Measurements from ENCODE around the gene ABCD3.
"Not testable (repeated sequence)": the region's sequence is repeated elsewhere in the genome, so short reads cannot be mapped to it uniquely, and the experiment has no call there.

ABCD3 gene

GRCh38 chr1:94553931-94554330 lies 135.7 kb downstream of the ABCD3 start:
- no peak for DNase-seq

- DNase-seq, result no peak
Measured at GRCh38 chr1:94554580-94554979, 136.4 kb downstream of the ABCD3 start.

DNA sequence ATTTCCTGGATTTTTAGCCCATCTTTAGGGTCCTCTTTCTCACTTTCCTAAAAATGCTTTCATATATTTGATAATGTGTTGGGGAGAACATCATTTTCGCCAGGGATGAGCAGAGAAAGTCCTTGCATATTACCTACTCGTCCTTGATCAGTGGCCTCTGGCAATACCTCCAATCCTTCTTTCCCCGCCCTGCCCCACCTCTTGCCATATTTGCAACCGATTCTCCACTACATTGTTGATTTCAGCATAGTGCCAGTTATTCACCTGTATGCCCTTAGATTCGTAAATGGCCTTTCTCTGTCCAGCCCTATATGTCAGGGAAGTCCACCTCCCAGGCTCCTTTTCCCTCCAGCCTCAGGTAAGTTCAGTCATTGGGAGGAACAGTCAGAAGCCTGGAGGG lies 136.9 kb downstream of the ABCD3 start:
- DNase-seq, result no peak

DNA sequence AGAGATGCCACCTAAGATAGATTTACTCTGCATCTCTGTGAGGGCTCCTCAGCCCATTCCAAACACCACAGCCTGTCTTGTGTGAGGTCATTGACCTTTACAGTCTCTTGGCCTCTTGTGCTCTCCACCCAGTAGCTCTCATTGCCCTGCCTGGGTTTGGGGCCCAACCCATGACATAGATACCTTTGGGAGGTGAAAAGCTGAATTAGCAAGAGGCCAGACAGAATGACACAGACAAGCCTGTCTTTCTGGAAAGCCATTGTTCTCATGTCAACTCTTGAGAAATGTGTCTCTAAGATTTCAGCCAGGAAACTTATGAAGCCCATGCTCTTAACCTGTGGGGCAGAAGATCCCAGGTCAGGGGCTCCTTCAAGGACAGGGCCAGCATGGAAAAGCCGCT lies 141.7 kb downstream of the ABCD3 start:
- DNase-seq, result no peak

GRCh38 chr1:94560333-94560732 lies 142.1 kb downstream of the ABCD3 start:
- no peak for DNase-seq

DNA sequence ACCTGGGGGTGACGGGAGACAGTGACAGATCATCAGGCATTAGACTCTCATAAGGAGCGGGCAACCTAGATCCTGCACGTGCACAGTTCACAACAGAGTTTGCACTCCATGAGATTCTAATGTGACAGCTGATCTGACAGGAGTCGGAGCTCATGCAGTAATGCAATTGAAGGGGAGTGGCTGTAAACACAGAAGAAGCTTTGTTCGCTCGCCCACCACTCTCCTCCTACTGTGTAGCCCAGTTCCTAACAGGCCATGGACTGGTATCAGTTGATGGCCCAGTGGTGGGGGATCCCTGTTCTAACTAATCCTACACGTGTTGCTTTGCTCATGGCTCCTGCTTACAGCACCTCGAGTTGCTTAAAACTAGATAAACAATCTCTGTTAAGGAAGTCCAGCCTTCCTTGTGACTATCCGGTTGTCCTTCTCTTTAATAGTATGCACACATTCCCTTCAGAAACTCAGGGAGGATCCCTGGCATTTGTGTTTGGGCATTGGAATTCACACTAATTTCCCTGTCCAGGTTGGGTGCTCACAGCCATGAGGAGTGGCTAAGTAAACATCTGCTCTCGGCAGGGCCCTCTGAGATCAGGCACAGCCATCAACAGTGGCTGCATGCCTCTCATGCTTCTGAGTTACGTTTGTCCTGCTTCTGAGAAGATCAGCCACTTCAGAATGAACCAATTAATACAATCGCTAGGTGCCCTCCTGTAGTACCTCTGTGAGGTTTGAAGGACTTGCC lies 144.5 kb downstream of the ABCD3 start:
- DNase-seq, result no peak

GRCh38 chr1:94565901-94566300 lies 147.7 kb downstream of the ABCD3 start:
- DNase-seq, result no peak

DNA sequence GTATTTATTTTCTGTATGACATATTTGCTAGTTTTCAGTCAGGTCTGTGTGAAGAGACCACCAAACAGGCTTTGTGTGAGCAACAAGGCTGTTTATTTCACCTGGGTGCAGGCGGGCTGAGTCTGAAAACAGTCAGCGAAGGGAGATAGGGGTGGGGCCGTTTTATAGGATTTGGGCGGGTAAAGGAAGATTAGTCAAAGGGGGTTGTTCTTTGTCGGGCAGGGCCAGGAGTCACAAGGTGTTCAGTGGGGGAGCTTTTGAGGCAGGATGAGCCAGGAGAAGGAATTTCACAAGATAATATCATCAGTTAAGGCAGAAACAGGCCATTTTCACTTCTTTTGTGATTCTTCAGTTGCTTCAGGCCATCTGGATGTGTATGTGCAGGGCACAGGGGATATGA lies 148.2 kb downstream of the ABCD3 start:
- not testable (repeated sequence) for DNase-seq

- DNase-seq, result not testable (repeated sequence)
Measured at GRCh38 chr1:94567975-94568607, 149.9 kb downstream of the ABCD3 start.
